ENCODE data around the gene LOXL1.

- TF ChIP-seq, protein P1, sequence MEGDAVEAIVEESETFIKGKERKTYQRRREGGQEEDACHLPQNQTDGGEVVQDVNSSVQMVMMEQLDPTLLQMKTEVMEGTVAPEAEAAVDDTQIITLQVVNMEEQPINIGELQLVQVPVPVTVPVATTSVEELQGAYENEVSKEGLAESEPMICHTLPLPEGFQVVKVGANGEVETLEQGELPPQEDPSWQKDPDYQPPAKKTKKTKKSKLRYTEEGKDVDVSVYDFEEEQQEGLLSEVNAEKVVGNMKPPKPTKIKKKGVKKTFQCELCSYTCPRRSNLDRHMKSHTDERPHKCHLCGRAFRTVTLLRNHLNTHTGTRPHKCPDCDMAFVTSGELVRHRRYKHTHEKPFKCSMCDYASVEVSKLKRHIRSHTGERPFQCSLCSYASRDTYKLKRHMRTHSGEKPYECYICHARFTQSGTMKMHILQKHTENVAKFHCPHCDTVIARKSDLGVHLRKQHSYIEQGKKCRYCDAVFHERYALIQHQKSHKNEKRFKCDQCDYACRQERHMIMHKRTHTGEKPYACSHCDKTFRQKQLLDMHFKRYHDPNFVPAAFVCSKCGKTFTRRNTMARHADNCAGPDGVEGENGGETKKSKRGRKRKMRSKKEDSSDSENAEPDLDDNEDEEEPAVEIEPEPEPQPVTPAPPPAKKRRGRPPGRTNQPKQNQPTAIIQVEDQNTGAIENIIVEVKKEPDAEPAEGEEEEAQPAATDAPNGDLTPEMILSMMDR (IDR thresholded peaks at IDR 0.05; ENCODE audit: borderline replicate concordance, extremely low read depth, low read length, poor library complexity, severe bottlenecking) = no peak
- TF ChIP-seq EZH2 (IDR thresholded peaks at IDR 0.05; ENCODE audit: borderline replicate concordance, low read depth, low read length, severe bottlenecking) = no peak
Measured at GRCh38 chr15:73889053-73889761, 37.1 kb upstream of the LOXL1 start.
